H1 (cell line): ENCODE results near the gene VPS51. TPM values are rescaled to one million over a fixed set of nuclear protein-coding genes. Genes with fewer than 3 reads are reported as not detected.

Source experiments
- CTCF ChIA-PET: fragments of 300-600 bp; sonication (Branson Sonifier 250); formaldehyde crosslinking; loops from one replicate; lab custom pipeline; 2021; ENCODE audit not compliant: partially characterized antibody; lab: Charles Lee
- POLR2A ChIA-PET: fragments of 300-600 bp; sonication (Branson Sonifier 250); formaldehyde crosslinking; loops from one replicate; lab custom pipeline; 2021; ENCODE audit warnings: inconsistent platforms; ENCODE audit not compliant: partially characterized antibody; lab: Charles Lee
- DNase-seq, 2 experiments: peaks; one replicate each; pipeline versions ENCODE4 v3.0.0 to v3.0.0-alpha.2; 2010 to 2022; ENCODE audit warnings: low spot score in 2 of 2, low read depth in 1 of 2, mixed read lengths in 1 of 2
- FAIRE-seq: peaks from 2 replicates; lab custom pipeline; 2011; peaks lifted over from hg19 to GRCh38; lab: Jason Lieb, UNC
- H2AFZ ChIP-seq: 2 replicates; pipeline ENCODE4 v1.8.1; 2012; ENCODE audit warnings: low read length, inconsistent platforms
- H2AK5ac ChIP-seq: 2 replicates; pipeline ENCODE4 v1.6.1; 2013; ENCODE audit warnings: low read depth, low read length
- H2BK120ac ChIP-seq: replicated peaks from 2 replicates; pipeline ENCODE3; 2013; ENCODE audit warnings: low read depth, low read length, inconsistent platforms
- H2BK12ac ChIP-seq: 2 replicates; pipeline ENCODE4 v1.6.1; 2013; ENCODE audit warnings: low read depth, low read length
- H2BK15ac ChIP-seq: 2 replicates; pipeline ENCODE4 v1.6.1; 2013; ENCODE audit warnings: low read length
- H2BK20ac ChIP-seq: 2 replicates; pipeline ENCODE4 v1.6.1; 2013; ENCODE audit warnings: low read length
- H2BK5ac ChIP-seq: 2 replicates; pipeline ENCODE4 v1.6.1; 2013; ENCODE audit warnings: low read depth, low read length
- H3K14ac ChIP-seq: 2 replicates; pipeline ENCODE4 v1.6.1; 2013; ENCODE audit warnings: inconsistent platforms; ENCODE audit not compliant: insufficient read length
- H3K18ac ChIP-seq: 2 replicates; pipeline ENCODE4 v1.6.1; 2013; ENCODE audit warnings: low read length; ENCODE audit errors: extremely low read depth
- H3K23ac ChIP-seq: 2 replicates; pipeline ENCODE4 v1.6.1; 2013; ENCODE audit warnings: inconsistent platforms; ENCODE audit not compliant: insufficient read length
- H3K23me2 ChIP-seq: 2 replicates; pipeline ENCODE4 v1.6.1; 2013; ENCODE audit warnings: low read depth, low read length
- H3K27ac ChIP-seq: 2 replicates; pipeline ENCODE4 v1.6.1; 2011; ENCODE audit warnings: low read depth, low read length, inconsistent platforms
- H3K27me3 ChIP-seq, 4 experiments: replicated peaks in 1 of 4; 1 replicate in 1 of 4; 2 replicates in 3 of 4; pipeline versions ENCODE4 v1.6.1 to v1.8.1; 2011 to 2013; ENCODE audit warnings: low read length in 3 of 4, mild to moderate bottlenecking in 3 of 4, inconsistent platforms in 2 of 4, mixed read lengths in 2 of 4, moderate library complexity in 1 of 4; ENCODE audit not compliant: control insufficient read depth in 3 of 4, insufficient read depth in 3 of 4; ENCODE audit errors: extremely low read depth in 1 of 4
- H3K36me3 ChIP-seq, 4 experiments: 2 replicates each; pipeline versions ENCODE4 v1.6.1 to v1.8.1; 2011 to 2013; ENCODE audit warnings: mild to moderate bottlenecking in 4 of 4, low read length in 3 of 4, moderate library complexity in 2 of 4, control low read depth in 1 of 4, inconsistent platforms in 1 of 4; ENCODE audit not compliant: insufficient read depth in 4 of 4, control insufficient read depth in 2 of 4
- H3K4ac ChIP-seq: replicated peaks from 2 replicates; pipeline ENCODE3; 2013; ENCODE audit warnings: low read length, low read depth, mixed read lengths, inconsistent platforms; ENCODE audit not compliant: insufficient read length
- H3K4me1 ChIP-seq, 4 experiments: replicated peaks in 1 of 4; 1 replicate in 1 of 4; 2 replicates in 3 of 4; pipeline versions ENCODE4 v1.6.1 to v1.8.1; 2011 to 2013; ENCODE audit warnings: low read length in 3 of 4, inconsistent platforms in 2 of 4, mixed read lengths in 1 of 4; ENCODE audit not compliant: insufficient read depth in 4 of 4, control insufficient read depth in 3 of 4
- H3K4me2 ChIP-seq, 2 experiments: 2 replicates each; pipeline versions ENCODE4 v1.6.1 to v1.8.1; 2011 to 2013; ENCODE audit warnings: low read depth in 2 of 2, low read length in 2 of 2, control low read depth in 1 of 2, inconsistent platforms in 1 of 2, mild to moderate bottlenecking in 1 of 2; ENCODE audit not compliant: insufficient read depth in 1 of 2
- H3K4me3 ChIP-seq, 4 experiments: fragments of 200-600, 300-600 bp in 1 of 4; sonication (generic), shearing (Covaris generic), sonication (Bioruptor Twin) in 1 of 4; 2 replicates each; pipeline versions ENCODE4 v1.5.1 to v1.8.1; 2011 to 2016; ENCODE audit warnings: low read length in 4 of 4, low read depth in 3 of 4, control low read depth in 2 of 4, inconsistent platforms in 2 of 4, mild to moderate bottlenecking in 2 of 4, mixed read lengths in 1 of 4, moderate library complexity in 1 of 4; ENCODE audit not compliant: insufficient read depth in 2 of 4; ENCODE audit errors: extremely low read depth in 1 of 4
- H3K56ac ChIP-seq: replicated peaks from 2 replicates; pipeline ENCODE3; 2013; ENCODE audit warnings: low read depth, mild to moderate bottlenecking, mixed read lengths, low read length, inconsistent platforms; ENCODE audit not compliant: insufficient read length
- H3K79me1 ChIP-seq: 2 replicates; pipeline ENCODE4 v1.6.1; 2013; ENCODE audit warnings: low read depth, low read length, control low read depth
- H3K79me2 ChIP-seq, 2 experiments: 2 replicates each; pipeline versions ENCODE4 v1.6.1 to v1.8.1; 2012 to 2013; ENCODE audit warnings: low read length in 2 of 2, mild to moderate bottlenecking in 2 of 2, inconsistent platforms in 1 of 2; ENCODE audit not compliant: insufficient read depth in 2 of 2, control insufficient read depth in 1 of 2
- H3K9ac ChIP-seq, 4 experiments: replicated peaks in 1 of 4; 1 replicate in 1 of 4; 2 replicates in 3 of 4; pipeline versions ENCODE4 v1.6.1 to v1.8.1; 2011 to 2013; ENCODE audit warnings: low read depth in 3 of 4, low read length in 3 of 4, control low read depth in 2 of 4, mild to moderate bottlenecking in 2 of 4, moderate library complexity in 2 of 4, inconsistent platforms in 1 of 4; ENCODE audit errors: extremely low read depth in 1 of 4
- H3K9me3 ChIP-seq, 2 experiments: 2 replicates each; pipeline versions ENCODE4 v1.6.1 to v1.8.1; 2012 to 2013; ENCODE audit warnings: mild to moderate bottlenecking in 2 of 2, moderate library complexity in 2 of 2, control low read depth in 1 of 2, inconsistent platforms in 1 of 2, low read depth in 1 of 2, low read length in 1 of 2, mixed read lengths in 1 of 2; ENCODE audit not compliant: insufficient read depth in 2 of 2
- H4K20me1 ChIP-seq, 2 experiments: replicated peaks in 1 of 2; 2 replicates each; pipeline versions ENCODE3 to v1.8.1; 2011 to 2013; ENCODE audit warnings: inconsistent platforms in 2 of 2, low read length in 2 of 2, mild to moderate bottlenecking in 1 of 2; ENCODE audit not compliant: insufficient read depth in 2 of 2, control insufficient read depth in 1 of 2
- H4K5ac ChIP-seq: 2 replicates; pipeline ENCODE4 v1.6.1; 2013; ENCODE audit warnings: low read length, low read depth, mixed read lengths, inconsistent platforms; ENCODE audit not compliant: insufficient read length
- H4K8ac ChIP-seq: 2 replicates; pipeline ENCODE4 v1.8.0; 2013; ENCODE audit warnings: mild to moderate bottlenecking, moderate library complexity, low read length, inconsistent platforms; ENCODE audit not compliant: insufficient read depth; ENCODE audit errors: extremely low read depth
- H4K91ac ChIP-seq: replicated peaks from 2 replicates; pipeline ENCODE3; 2013; ENCODE audit warnings: low read length, mixed read lengths, inconsistent platforms; ENCODE audit not compliant: insufficient read length
- BACH1 ChIP-seq: IDR thresholded peaks from 2 replicates; pipeline ENCODE4 v1.6.1; 2012; ENCODE audit warnings: low read length, improper control_type of control experiment
- CBX8 ChIP-seq: fragments of 300-800, 300-1000 bp; sonication (generic); IDR thresholded peaks from 2 replicates; pipeline ENCODE4 v1.7.1; 2016; ENCODE audit warnings: low read depth, low read length, borderline replicate concordance
- CREB1 ChIP-seq: IDR thresholded peaks from 2 replicates; pipeline ENCODE4 v1.6.1; 2012; ENCODE audit warnings: inconsistent platforms
- EP300 ChIP-seq, 2 experiments: IDR thresholded peaks; 1 replicate in 1 of 2; 2 replicates in 1 of 2; pipeline ENCODE4 v1.6.1; 2011 to 2012; ENCODE audit warnings: low read depth in 2 of 2, low read length in 2 of 2, mild to moderate bottlenecking in 2 of 2, borderline replicate concordance in 1 of 2, inconsistent platforms in 1 of 2, moderate library complexity in 1 of 2
- EZH2 ChIP-seq: fragments of 200-600 bp; sonication (generic); IDR thresholded peaks from 2 replicates; pipeline ENCODE4 v1.7.1; 2012; ENCODE audit warnings: low read depth, mild to moderate bottlenecking, moderate library complexity, low read length, inconsistent platforms; ENCODE audit not compliant: severe bottlenecking
- NANOG ChIP-seq: IDR thresholded peaks from 2 replicates; pipeline ENCODE4 v1.6.1; 2011; ENCODE audit warnings: low read length, low read depth, mild to moderate bottlenecking, inconsistent platforms; ENCODE audit not compliant: insufficient read depth, poor library complexity, severe bottlenecking
- RAD21 ChIP-seq, 2 experiments: IDR thresholded peaks in 1 of 2; conservative IDR thresholded peaks in 1 of 2; 2 replicates each; pipeline ENCODE4 v1.6.1; 2011; ENCODE audit warnings: low read depth in 2 of 2, low read length in 2 of 2, improper control_type of control experiment in 1 of 2, inconsistent platforms in 1 of 2, mild to moderate bottlenecking in 1 of 2, moderate library complexity in 1 of 2
- RFX5 ChIP-seq: IDR thresholded peaks from 2 replicates; pipeline ENCODE4 v1.6.1; 2011; ENCODE audit warnings: low read depth, low read length, improper control_type of control experiment, borderline replicate concordance
- SAP30 ChIP-seq: fragments of 300-600 bp; sonication (generic); IDR thresholded peaks from 2 replicates; pipeline ENCODE4 v1.7.1; 2012; ENCODE audit warnings: low read length, moderate library complexity, mild to moderate bottlenecking, inconsistent platforms; ENCODE audit not compliant: insufficient read depth, insufficient replicate concordance
- SIRT6 ChIP-seq: IDR thresholded peaks from one replicate; pipeline ENCODE4 v1.7.1; 2012; ENCODE audit warnings: low read length, inconsistent platforms
- SUZ12 ChIP-seq: fragments of 200-600 bp; sonication (generic); IDR thresholded peaks from 2 replicates; pipeline ENCODE4 v1.6.1; 2012; ENCODE audit warnings: mild to moderate bottlenecking, inconsistent platforms, low read length, moderate library complexity, mixed read lengths
- TAF1 ChIP-seq: IDR thresholded peaks from 2 replicates; pipeline ENCODE4 v1.6.1; 2011; ENCODE audit warnings: mild to moderate bottlenecking, low read depth, low read length
- WGBS, 2 experiments: shearing (Covaris generic) in 1 of 2; methylation state at CpG; one replicate each; pipeline versions ENCODE4 v1.1.6 to v1.1.7; 2013 to 2015; ENCODE audit warnings: low lambda C conversion rate in 2 of 2, mixed read lengths in 2 of 2, inconsistent platforms in 1 of 2, low coverage in 1 of 2, missing lambda C conversion rate in 1 of 2; ENCODE audit not compliant: insufficient replicate concordance in 2 of 2, insufficient coverage in 1 of 2, insufficient read length in 1 of 2; ENCODE audit errors: extremely low coverage in 1 of 2, missing lambda C conversion rate in 1 of 2; 5-methylcytosine and 5-hydroxymethylcytosine counted together
- polyA plus RNA-seq, 7 experiments: library from polyadenylated mRNA; depleted of rRNA in 3 of 7; stranded (reverse) in 5 of 7; unstranded in 2 of 7; fragments of >200 nt in 5 of 7; fragments of 200-250 nt in 2 of 7; gene quantifications; 1 replicate in 5 of 7; 2 replicates in 1 of 7; 4 replicates in 1 of 7; pipeline versions ENCODE4 v1.2.1 to v1.2.3, GENCODE V29; 2011 to 2013; ENCODE audit warnings: missing spikeins in 2 of 7, mixed read lengths in 2 of 7
- total RNA-seq: library from RNA; stranded (reverse); fragmentation: NEBNext Ultra II Directional; extraction: Animal tissue kit (Norgen Biotek cat#: 25700); gene quantifications from 2 replicates; pipeline ENCODE4 v1.2.1, GENCODE V29; 2021

Gene VPS51
- total and polyA plus RNA-seq, 2 of the 8 experiments (the other 6 are each of a cell fraction or from before 2014, with no cell fraction given) = 97.4 to 142 TPM

DNA sequence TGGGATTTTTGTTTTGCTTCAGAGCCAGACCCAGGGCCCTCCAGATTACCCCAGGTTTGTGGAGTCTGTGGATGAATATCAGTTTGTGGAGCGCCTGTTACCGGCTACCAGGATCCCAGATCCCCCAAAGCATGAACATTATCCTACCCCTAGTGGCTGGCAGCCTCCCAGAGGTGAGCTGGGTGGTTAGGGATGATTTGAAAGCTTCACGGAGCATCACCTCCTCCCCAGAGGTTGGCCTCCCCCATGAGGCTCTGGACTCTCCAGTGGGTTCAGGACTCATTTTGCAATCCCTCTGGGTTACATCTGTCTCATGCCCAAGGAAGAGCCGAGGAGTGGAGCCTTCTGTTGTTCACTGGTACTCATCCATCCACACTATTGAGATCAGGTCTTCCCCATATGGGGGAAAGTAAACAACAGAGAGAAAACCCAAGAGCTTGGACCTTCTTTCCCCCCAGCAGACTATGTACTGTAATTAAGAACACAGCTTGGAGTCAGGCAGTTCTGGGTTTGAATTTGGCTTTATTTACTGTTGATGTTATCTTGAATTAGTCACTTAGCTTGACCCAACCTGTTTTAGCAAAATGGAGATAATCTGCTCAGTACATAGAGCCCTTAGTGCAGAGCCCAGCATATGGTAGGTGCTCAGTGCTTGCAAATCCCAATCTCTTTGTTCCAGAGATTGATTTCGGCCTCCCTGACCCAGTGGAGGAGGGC lies 28.6 kb downstream of the VPS51 start:
- Histone ChIP-seq H3K36me3 (peaks cover 20 to 60% (median 53%) of the 10 kb centered on the region in 4 experiments), H4K91ac (no peak overlapping the region), H3K56ac (no peak overlapping the region), H3K79me1 (peaks cover 9% of the 10 kb centered on the region), H3K18ac (no peak overlapping the region), H3K23me2 (peaks cover 3% of the 10 kb centered on the region; the same call in 1 of the 2 replicates), H2BK20ac (no peak overlapping the region), H4K5ac (no peak overlapping the region), H3K4me1 (peaks cover 0 to 6% (median 1%) of the 10 kb centered on the region in 4 experiments; a peak in 4 of 7 replicates), H2BK12ac (no peak overlapping the region), H3K14ac (no peak overlapping the region), H4K20me1 (peaks cover 0 to 7% of the 10 kb centered on the region in 2 experiments), H3K23ac (no peak overlapping the region), H3K4ac (no peak overlapping the region), H3K79me2 (peaks cover 6 to 38% of the 10 kb centered on the region in 2 experiments), H3K27ac (no peak overlapping the region), H2BK15ac (no peak overlapping the region), H2BK5ac (no peak overlapping the region), H2AK5ac (no peak overlapping the region), H3K9ac (no peak overlapping the region; a peak in 1 of 7 replicates), H3K9me3 (no peaks in the 10 kb centered on the region), H2AFZ (no peak overlapping the region), H3K4me3 (no peak overlapping the region), H2BK120ac (no peak overlapping the region), H3K4me2 (no peak overlapping the region), H4K8ac (no peak overlapping the region), H3K27me3 (no peaks in the 10 kb centered on the region)
- CTCF ChIA-PET = interaction anchor here (1.1 to 9.5 kb wide), 2 partner anchors 14 to 50 kb away, joined by 4 to 71 read pairs; partner anchors contain the start of gene TM7SF2
- POLR2A ChIA-PET = interaction anchor here (1.3 to 17.4 kb wide), 4 partner anchors 6 to 56 kb away, joined by 3 to 305 read pairs (median 170); partner anchors contain the start of genes FAU, MRPL49, SYVN1 and TM7SF2
- FAIRE-seq = no peak
- DNase-seq = no peak
- 95% methylated on average over 5 of the region's 5 CpGs; no CpG with 5 or more reads in 1 of the 2 experiments for WGBS, 2 experiments
- TF ChIP-seq BACH1 = no peak
- TF ChIP-seq SIRT6 = no peak
- no peak for TF ChIP-seq NANOG
- TF ChIP-seq SUZ12 = no peak
- TF ChIP-seq RAD21 (IDR thresholded peaks at IDR 0.05 in 1 of 2, conservative IDR thresholded peaks at IDR 0.05 in 1 of 2; ENCODE audit: low read depth in 2 of 2, low read length in 2 of 2) = no peak
- TF ChIP-seq CBX8 = no peak
- TF ChIP-seq TAF1 = no peak
- TF ChIP-seq CREB1 = no peak
- no peak for TF ChIP-seq EP300 (IDR thresholded peaks at IDR 0.05; ENCODE audit: borderline replicate concordance in 1 of 2, low read depth in 2 of 2, low read length in 2 of 2)
- no peak for TF ChIP-seq RFX5
- TF ChIP-seq SAP30 = no peak
- TF ChIP-seq EZH2 = no peak
